OCI-M2 (cell line): ENCODE measurements around the gene LRCH2.
"Not testable (repeated sequence)": the region's sequence is repeated elsewhere in the genome, so short reads cannot be mapped to it uniquely, and the experiment has no call there.

Source experiments
- DNase-seq: peaks from one replicate; lab custom pipeline; 2025; ENCODE audit not compliant: unreplicated experiment; lab: John Stamatoyannopoulos, UW

LRCH2 gene

GRCh38 chrX:115209547-115209946, 24.3 kb downstream of the LRCH2 start:
- not testable (repeated sequence) for DNase-seq

- no peak for DNase-seq
These were observed 29.9 kb downstream of the LRCH2 start for GRCh38 chrX:115204040-115204439.

GRCh38 chrX:115192244-115192700, 41.6 kb downstream of the LRCH2 start:
- no peak for DNase-seq

- no peak for DNase-seq
These were observed 42.2 kb downstream of the LRCH2 start for GRCh38 chrX:115191490-115192243.

GRCh38 chrX:115190636-115191489, 43.0 kb downstream of the LRCH2 start:
- no peak for DNase-seq

GRCh38 chrX:115189646-115190635, 44.0 kb downstream of the LRCH2 start:
- no peak for DNase-seq

GRCh38 chrX:115189110-115189509, 44.8 kb downstream of the LRCH2 start, which contains the start of gene RBMXL3:
RBMXL3 (plus strand) TSS chrX:115189410; CDS start chrX:115189442, 32 bp downstream.
- no peak for DNase-seq

- no peak for DNase-seq
These were observed 49.9 kb downstream of the LRCH2 start for GRCh38 chrX:115183980-115184379.

GRCh38 chrX:115178473-115178872, 55.4 kb downstream of the LRCH2 start:
- no peak for DNase-seq

GRCh38 chrX:115177932-115178331, 56.0 kb downstream of the LRCH2 start:
- no peak for DNase-seq

GRCh38 chrX:115174548-115174947, 59.3 kb downstream of the LRCH2 start:
- DNase-seq, result no peak

GRCh38 chrX:115173181-115173580, 60.7 kb downstream of the LRCH2 start:
- DNase-seq, result no peak

- DNase-seq, result no peak
These were observed 86.7 kb downstream of the LRCH2 start for GRCh38 chrX:115147220-115147619.

- DNase-seq, result no peak
These were observed 91.8 kb downstream of the LRCH2 start for GRCh38 chrX:115142057-115142456.

GRCh38 chrX:115138040-115138439, 95.9 kb downstream of the LRCH2 start:
- no peak for DNase-seq

- no peak for DNase-seq
These were observed 99.5 kb downstream of the LRCH2 start for GRCh38 chrX:115134382-115134781.

- no peak for DNase-seq
These were observed 121.5 kb downstream of the LRCH2 start for GRCh38 chrX:115112411-115112810.

GRCh38 chrX:115098897-115099296, 135.0 kb downstream of the LRCH2 start:
- DNase-seq, result no peak

GRCh38 chrX:115093191-115093590, 140.7 kb downstream of the LRCH2 start:
- no peak for DNase-seq

- DNase-seq, result no peak
These were observed 144.5 kb downstream of the LRCH2 start for GRCh38 chrX:115089419-115089818.

- no peak for DNase-seq
These were observed 165.0 kb downstream of the LRCH2 start for GRCh38 chrX:115068896-115069295.
